Testis (tissue), 3 donors: ENCODE results near the gene NUMBL. TPM values are rescaled to one million over a fixed set of nuclear protein-coding genes. Genes with fewer than 3 reads are reported as not detected.

Experiments used
- DNase-seq: peaks from one replicate; pipeline ENCODE4 v3.0.0-alpha.2; 2019
- H3K27ac ChIP-seq, 2 donors: fragments of 200-600 bp; sonication (generic); one replicate each; pipeline ENCODE4 v1.5.1; 2019
- H3K27me3 ChIP-seq: fragments of 200-600 bp; sonication (generic); one replicate; pipeline ENCODE4 v1.5.1; 2019
- H3K36me3 ChIP-seq: fragments of 200-600 bp; sonication (generic); one replicate; pipeline ENCODE4 v1.5.1; 2017; ENCODE audit warnings: low read depth; ENCODE audit errors: missing control alignments
- H3K4me1 ChIP-seq: fragments of 200-600 bp; sonication (generic); one replicate; pipeline ENCODE4 v1.5.1; 2019
- H3K4me3 ChIP-seq, 2 donors: fragments of 200-600 bp; sonication (generic); one replicate each; pipeline ENCODE4 v1.5.1; 2017 to 2019
- H3K9me3 ChIP-seq: fragments of 200-600 bp; sonication (generic); one replicate; pipeline ENCODE4 v1.5.1; 2017
- POLR2A ChIP-seq: fragments of 450-650 bp; IDR thresholded peaks from one replicate; pipeline ENCODE4 v1.6.1; 2017; ENCODE audit warnings: antibody characterized with exemption, mild to moderate bottlenecking, moderate library complexity
- WGBS, 2 donors: methylation state at CpG; one replicate each; pipeline ENCODE4 v1.1.5; 2018; 5-methylcytosine and 5-hydroxymethylcytosine counted together
- intact Hi-C: fragments of 100-400 bp; cut with DNase I; formaldehyde crosslinking; loops from one replicate; pipeline ENCODE4 v1.15.1; 2023; ENCODE audit warnings: low total_unique reads
- polyA plus RNA-seq: library from polyadenylated mRNA; stranded (reverse); fragments of 350-450 nt; fragmentation: Illumina TruSeq; extraction: RNeasy Lipid Tissue Mini Kit (QIAGEN cat#74804); gene quantifications from one replicate; pipeline ENCODE4 v1.2.3, GENCODE V29; 2014; ENCODE audit warnings: low read depth, low replicate concordance; ENCODE audit not compliant: insufficient read depth
- total RNA-seq, 2 donors: library from RNA; depleted of rRNA; stranded (reverse); fragments of >200 nt; gene quantifications; one replicate each; pipeline ENCODE4 v1.2.3, GENCODE V29; 2016
- TF ChIP-seq, protein P1 (sequence below), 3 experiments: fragments of 450-650 bp in 2 of 3; fragments of 200-600 bp in 1 of 3; sonication (generic) in 1 of 3; IDR thresholded peaks; one replicate each; pipeline ENCODE4 v1.5.1; 2016 to 2019; ENCODE audit warnings: antibody characterized with exemption in 3 of 3, mild to moderate bottlenecking in 2 of 3, moderate library complexity in 1 of 3

The NUMBL gene
- total and polyA plus RNA-seq, 3 donors from 2014 or later = 19.9 to 52.1 (median 42.7) TPM

DNA sequence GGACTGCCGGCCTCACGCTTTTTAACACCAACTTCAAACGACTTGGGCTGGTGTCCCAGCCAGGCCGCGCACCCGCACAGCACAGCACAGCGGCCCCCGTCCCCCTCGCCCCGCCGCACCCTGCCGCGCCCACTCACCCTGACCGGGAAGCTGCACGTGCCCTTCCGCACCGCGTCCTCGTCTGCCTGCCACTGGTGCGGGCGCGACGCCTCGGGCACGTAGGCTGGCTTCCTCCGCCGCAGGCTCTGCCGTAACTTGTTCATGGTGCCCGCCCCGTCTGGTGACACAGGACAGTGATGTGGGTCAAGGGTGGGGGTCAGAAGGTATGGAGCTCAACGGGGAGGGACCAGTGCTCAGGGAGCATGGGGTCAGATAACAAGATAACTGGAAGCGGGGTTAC lies 6.2 kb downstream of the NUMBL start:
- peaks cover 4% of the 10 kb centered on the region for H3K4me1 ChIP-seq
- no peak for TF ChIP-seq POLR2A
- TF ChIP-seq, protein P1, sequence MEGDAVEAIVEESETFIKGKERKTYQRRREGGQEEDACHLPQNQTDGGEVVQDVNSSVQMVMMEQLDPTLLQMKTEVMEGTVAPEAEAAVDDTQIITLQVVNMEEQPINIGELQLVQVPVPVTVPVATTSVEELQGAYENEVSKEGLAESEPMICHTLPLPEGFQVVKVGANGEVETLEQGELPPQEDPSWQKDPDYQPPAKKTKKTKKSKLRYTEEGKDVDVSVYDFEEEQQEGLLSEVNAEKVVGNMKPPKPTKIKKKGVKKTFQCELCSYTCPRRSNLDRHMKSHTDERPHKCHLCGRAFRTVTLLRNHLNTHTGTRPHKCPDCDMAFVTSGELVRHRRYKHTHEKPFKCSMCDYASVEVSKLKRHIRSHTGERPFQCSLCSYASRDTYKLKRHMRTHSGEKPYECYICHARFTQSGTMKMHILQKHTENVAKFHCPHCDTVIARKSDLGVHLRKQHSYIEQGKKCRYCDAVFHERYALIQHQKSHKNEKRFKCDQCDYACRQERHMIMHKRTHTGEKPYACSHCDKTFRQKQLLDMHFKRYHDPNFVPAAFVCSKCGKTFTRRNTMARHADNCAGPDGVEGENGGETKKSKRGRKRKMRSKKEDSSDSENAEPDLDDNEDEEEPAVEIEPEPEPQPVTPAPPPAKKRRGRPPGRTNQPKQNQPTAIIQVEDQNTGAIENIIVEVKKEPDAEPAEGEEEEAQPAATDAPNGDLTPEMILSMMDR (IDR thresholded peaks at IDR 0.05) = no peak
- H3K36me3 ChIP-seq = no peaks in the 10 kb centered on the region
- H3K4me3 ChIP-seq = no peak overlapping the region
- no peak overlapping the region for H3K27ac ChIP-seq
- intact Hi-C loops = no loop called here
- H3K27me3 ChIP-seq = no peaks in the 10 kb centered on the region
- 77 to 79% methylated on average over 31 to 32 of the region's 32 CpGs for WGBS, 2 donors
- no peak for DNase-seq
- H3K9me3 ChIP-seq = no peaks in the 10 kb centered on the region

DNA sequence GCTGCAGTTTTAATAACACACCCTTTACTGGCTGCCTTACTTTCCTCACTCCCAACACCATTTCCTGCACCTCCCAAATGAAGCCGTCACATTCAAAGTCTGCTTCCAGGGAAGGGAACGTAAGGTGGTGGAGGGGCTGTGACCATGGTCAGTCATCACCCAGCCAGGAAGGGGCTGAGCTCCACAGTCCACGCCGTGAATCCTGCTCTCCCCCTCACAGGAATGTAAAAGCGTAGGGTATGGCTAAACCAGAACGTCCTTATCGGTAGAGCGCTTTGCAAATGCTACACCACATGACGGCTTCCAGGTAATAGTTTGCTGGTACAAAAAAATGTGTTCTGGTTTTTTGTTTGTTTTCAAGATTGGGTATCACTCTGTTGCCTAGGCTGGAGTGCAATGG lies 7.0 kb downstream of the NUMBL start:
- Histone ChIP-seq H3K4me1 (peaks cover 4% of the 10 kb centered on the region), H3K4me3 (no peak overlapping the region), H3K27me3 (no peaks in the 10 kb centered on the region), H3K27ac (no peak overlapping the region), H3K36me3 (no peaks in the 10 kb centered on the region), H3K9me3 (no peaks in the 10 kb centered on the region)
- 87 to 88% methylated on average over 9 of the region's 9 CpGs for WGBS, 2 donors
- no peak for DNase-seq
- intact Hi-C loops = no loop called here
- TF ChIP-seq, protein P1 (IDR thresholded peaks at IDR 0.05) = no peak
- no peak for TF ChIP-seq POLR2A

DNA sequence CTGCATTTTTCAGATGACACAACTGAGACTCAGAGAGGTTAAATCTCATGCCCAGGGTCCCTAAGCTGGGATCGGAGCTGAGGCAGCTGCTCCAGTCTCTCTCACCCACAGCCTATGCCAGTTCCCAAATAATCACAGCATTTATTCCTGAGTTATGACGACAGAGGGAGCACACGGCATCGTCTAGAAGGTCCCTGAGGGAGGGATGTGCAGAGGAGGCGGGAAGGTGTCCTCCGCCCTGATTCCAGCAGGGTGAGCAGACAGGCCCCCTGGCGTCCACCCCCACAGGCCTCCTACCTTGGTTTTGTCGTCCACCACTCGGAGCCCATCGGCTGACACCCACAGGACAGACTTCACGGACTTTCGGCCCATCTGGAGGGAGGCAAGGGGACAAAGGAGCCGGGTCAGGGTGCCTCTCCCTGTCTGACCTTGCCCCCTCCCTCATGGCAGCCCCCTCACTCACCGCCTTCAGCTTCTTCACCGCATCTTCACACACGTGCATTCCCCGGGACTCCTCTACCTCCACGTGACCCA lies 8.0 kb downstream of the NUMBL start:
- Histone ChIP-seq H3K4me3 (no peak overlapping the region), H3K27ac (no peak overlapping the region), H3K9me3 (no peaks in the 10 kb centered on the region), H3K27me3 (no peaks in the 10 kb centered on the region), H3K36me3 (no peaks in the 10 kb centered on the region), H3K4me1 (no peaks in the 10 kb centered on the region)
- 86% methylated on average over 14 to 18 of the region's 18 CpGs for WGBS, 2 donors
- no peak for TF ChIP-seq POLR2A
- TF ChIP-seq, protein P1 (IDR thresholded peaks at IDR 0.05) = no peak
- intact Hi-C loops = no loop called here
- no peak for DNase-seq

DNA sequence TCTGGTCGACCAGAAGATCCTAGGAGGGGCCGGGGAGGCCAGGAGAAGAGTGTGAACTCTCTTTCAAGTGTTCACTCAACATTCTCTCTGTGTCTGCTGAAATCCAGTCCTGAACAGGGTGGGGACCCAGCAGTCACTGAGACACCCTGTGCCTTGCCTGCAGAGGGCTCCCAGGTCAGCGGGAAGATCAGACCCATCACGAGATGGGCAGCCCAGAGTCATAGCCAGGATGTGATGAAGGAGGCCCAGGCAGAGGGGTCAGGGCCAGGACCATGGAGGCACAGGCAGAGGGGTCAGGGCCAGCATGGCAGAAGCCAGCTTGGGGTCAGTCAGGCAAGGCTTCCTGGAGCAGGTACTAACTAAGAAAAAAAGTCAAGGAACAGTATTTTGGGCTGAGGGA lies 9.4 kb downstream of the NUMBL start:
- intact Hi-C loops = no loop called here
- Histone ChIP-seq H3K36me3 (no peaks in the 10 kb centered on the region), H3K27ac (no peak overlapping the region), H3K27me3 (no peaks in the 10 kb centered on the region), H3K4me1 (no peaks in the 10 kb centered on the region), H3K4me3 (no peak overlapping the region), H3K9me3 (no peaks in the 10 kb centered on the region)
- no peak for DNase-seq
- WGBS, 2 donors = 81 to 93% methylated on average over 4 of the region's 4 CpGs
- TF ChIP-seq, protein P1 (IDR thresholded peaks at IDR 0.05) = no peak
- no peak for TF ChIP-seq POLR2A

DNA sequence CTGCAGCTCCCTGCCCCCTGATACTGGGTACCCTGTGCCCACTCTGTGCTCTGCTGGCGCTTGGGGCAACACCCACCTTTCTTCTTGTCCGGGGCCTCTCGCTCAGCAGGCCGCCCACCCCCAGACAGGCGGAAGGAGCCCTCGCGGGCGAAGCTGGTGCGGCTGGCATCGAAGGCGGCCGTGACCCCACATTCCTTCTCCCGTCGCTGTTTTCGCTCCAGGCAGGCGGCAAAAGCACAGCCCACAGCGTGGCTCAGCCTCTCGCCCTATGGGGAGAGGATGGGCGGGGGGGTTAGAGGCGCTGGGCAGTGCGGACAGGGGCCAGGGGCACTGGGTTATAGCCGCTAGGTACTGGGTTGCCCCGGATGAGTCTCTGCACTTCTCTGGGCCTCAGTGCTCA lies 13.3 kb downstream of the NUMBL start:
- intact Hi-C loops = no loop called here
- no peak for DNase-seq
- H3K4me3 ChIP-seq = no peak overlapping the region
- H3K9me3 ChIP-seq = no peaks in the 10 kb centered on the region
- H3K27ac ChIP-seq = no peak overlapping the region
- H3K27me3 ChIP-seq = no peaks in the 10 kb centered on the region
- no peaks in the 10 kb centered on the region for H3K36me3 ChIP-seq
- WGBS, 2 donors = 97% methylated on average over 14 to 23 of the region's 23 CpGs
- no peak for TF ChIP-seq POLR2A
- TF ChIP-seq, protein P1 (IDR thresholded peaks at IDR 0.05) = no peak
- H3K4me1 ChIP-seq = no peaks in the 10 kb centered on the region
